GM18526 (cell line): ENCODE results near the gene MDM2.

Experiments
- POLR2A ChIP-seq: IDR thresholded peaks from 3 replicates; pipeline ENCODE4 v1.6.1; 2011; ENCODE audit not compliant: insufficient read length; ENCODE audit errors: extremely low read depth

The MDM2 gene

DNA sequence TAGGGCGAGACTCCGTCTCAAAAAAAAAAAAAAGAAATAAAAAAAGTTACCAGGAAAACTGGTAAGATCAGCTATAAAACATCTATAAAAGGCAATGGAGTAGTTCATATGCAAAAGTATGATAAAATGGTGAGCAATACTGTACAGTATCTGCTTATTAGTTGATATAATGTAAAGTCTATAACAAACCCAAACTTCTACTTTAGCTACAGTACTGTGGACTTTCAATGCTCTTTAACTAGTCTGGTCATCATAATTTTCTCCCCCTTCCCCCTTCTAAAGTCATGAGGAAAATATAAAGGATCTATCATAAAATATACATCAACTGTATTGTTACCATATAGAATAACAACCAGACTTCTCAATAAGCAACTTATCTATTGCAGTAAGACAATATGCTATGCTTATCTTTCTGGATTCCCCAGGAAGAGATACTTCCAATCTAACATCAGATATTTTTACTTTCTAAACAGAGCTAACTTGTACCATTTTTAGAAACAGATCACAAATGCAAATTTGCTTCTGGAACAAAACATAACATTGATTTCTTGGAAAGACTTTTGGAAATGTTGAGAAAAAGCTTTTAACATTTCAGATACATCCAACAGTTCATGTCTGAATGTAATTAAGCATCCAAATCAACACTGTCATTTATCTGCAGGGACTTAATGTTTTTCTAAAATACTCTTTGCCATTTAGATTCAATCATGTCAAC is 43.8 kb downstream of the MDM2 start:
- TF ChIP-seq POLR2A, result no peak

DNA sequence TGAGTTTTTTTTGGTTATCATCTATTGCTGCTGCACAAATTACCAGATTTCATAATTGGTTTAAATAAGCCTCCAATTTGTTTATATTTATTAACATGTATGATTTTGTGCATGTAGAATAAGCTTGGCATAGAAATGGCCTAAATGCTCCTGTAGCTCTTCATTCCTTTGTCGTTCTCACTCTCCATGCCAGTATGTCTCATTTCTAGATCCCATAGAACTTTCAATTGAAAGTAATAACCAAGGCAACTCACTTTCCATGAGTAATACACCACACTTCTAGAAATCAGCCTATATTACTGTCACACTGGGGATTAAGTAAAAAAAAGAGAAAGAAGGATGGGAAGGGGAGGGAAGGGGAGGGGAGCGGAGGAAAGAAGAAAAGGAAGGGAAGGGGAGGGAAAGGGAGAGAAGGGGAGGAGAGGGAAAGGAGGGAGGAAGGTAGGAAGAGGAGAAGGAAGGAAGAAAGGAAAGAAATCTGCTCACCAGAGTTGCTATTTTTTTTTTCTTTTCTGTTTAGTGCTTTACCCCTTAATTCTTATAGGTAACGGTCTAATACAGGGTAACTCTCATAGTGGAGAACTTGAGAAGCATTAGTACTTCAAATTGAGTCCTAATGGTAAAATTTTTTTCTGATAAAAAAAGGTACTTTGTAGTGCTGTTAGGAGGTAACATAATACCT is 45.6 kb downstream of the MDM2 start:
- TF ChIP-seq POLR2A, result no peak

DNA sequence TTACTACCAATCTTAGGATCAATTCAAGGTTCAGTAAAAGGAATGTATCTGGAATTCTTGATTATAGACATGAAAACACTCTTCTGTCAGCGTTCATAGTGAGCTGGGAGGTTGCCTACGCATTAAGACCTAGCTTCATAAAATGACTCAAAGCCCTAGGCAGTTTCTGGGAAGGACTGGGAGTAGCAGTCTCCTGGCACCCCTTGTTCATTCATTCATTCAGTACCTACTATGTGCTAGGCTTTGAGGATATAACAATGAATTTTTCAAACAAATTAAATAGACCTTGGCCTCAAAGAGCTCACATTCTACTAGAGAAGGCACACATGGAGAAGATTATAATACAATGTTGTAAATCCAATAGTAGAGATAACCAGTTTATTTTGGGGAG is 46.1 kb downstream of the MDM2 start:
- no peak for TF ChIP-seq POLR2A

DNA sequence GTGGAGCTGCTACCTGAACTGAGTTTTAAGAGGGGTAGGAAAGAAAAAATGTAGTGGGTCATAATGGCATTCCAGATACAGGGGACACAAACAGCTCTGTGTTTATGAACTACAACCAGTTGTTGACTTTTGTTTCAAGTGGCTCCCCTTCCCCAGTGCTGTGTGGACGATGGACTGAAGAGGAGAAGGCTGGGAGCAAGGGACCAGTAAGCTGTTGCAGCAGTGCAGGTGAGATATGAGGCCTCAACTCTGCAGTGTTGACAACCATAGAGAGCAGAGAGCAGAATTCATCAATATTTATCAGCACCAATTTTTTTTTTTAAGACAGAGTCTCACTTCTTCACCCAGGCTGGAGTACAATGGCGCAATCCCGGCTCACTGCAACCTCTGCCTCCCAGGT is 46.6 kb downstream of the MDM2 start:
- no peak for TF ChIP-seq POLR2A

DNA sequence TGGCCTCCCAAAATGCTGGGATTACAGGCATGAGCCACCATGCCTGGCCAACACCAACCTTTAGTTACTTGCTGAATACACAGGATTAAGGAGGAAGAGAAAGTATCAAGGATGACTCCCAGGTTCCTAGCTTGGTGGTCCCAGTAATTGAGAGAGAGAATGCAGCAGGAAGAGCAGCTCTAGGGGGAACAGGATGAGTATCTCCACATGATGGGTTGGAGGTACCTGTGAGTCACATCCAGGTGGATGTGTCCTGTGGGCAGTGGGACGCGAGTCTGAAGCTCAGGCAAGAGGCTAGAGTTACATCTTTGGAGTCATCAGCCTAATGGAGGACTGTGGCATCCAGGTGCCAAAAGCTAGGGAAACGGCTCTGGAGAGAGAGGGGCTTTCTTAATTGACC is 47.1 kb downstream of the MDM2 start:
- no peak for TF ChIP-seq POLR2A

DNA sequence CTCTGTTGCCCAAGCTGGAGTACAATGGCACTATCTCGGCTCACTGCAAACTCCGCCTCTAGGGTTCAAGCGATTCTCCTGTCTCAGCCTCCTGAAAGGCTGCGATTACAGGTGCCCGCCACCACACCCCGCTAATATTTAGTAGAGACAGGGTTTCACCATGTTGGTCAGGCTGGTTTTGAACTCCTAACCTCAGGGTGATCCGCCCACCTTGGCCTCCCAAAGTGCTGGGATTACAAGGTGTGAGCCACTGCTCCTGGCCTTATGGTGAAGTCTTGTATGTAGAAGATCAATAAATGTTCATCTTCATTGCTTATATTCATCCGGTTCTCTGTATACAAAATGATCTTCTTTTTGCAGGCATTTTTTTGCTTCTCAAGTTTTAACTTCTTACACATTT is 47.8 kb downstream of the MDM2 start:
- no peak for TF ChIP-seq POLR2A

DNA sequence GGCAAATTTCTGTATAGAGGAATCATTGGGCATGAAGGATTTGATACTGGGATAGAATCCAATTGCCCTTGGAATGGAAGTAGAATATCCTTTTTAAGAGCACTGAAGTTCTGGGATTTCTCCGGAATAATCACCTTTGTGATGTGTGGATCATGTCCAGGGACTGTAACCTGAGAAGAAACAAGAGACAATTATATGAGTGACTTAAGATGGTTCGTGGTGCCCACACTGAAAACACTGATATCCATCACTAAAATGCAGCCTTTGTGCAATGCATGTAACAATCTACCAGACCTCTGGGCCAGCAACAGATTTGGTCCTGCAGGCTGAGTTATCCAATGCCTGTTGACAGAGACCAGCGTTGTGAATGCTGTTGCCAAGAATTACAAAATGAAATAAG is 48.5 kb downstream of the MDM2 start:
- no peak for TF ChIP-seq POLR2A

DNA sequence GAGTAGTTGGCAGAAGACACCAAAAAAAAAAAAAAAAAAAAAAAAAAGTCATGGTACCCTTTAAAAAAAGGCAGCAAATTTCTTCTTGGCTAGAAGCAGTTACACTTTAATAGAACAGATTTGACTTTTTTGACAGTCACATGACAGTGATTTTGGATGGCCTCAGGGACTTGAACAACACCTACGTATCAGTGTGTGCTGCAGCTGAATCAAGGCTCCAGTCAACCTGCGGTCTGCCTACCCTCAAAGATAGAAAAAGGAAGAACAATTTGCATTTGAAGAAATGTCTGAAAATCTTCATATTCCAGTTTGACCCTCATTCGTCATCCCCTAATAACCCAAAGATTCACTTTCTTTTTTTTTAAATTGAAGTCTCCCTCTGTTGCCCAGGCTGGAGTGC is 53.9 kb downstream of the MDM2 start:
- no peak for TF ChIP-seq POLR2A

DNA sequence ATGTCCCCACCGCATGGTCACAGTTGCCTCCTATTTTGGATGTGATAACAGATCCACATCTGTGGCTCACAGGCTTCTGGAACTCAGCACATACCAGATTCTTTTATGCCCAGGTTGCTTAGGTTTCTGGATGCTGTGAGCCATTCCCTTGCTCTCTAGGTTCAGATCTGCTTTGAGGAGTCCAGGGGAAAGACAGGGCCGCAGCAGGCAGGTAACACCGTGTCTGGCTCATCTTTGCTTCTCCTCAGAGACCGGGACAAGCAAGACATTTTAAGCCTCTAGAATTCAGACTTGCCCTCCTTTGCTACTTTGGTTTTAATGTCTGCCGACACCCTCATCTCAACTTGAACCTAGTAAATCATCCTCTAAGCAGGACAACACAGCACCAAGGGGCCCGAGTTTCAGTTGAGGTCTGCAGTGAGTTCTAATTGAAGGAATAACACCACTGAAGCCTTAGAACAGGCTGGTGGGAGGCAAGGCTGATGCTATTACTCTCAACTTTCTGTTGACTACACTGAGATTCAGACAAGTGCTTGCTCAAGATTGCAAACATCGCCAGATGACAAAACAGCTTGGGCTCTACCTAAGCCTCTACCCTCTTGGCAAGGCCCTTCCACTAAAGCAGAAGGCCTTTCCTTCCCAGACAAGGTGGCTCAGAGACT is 55.3 kb downstream of the MDM2 start:
- no peak for TF ChIP-seq POLR2A

DNA sequence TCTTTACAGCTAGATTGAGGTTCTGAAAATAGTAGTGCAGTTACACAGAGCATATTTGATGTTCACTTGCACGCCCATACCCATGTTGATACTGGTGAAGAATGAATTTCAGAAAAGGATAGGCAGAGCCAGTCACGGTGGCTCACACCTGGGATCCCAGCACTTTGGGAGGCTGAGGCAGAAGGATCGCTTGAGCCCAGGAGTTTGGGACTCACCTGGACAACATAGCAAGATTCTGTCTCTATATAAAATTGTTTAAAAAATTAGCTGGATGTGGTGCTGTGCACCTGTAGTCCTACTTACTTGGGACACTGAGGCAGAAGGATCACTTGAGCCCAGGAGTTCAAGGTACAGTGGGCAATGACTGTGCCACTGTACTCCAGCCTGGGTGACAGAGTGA is 56.6 kb downstream of the MDM2 start:
- no peak for TF ChIP-seq POLR2A

DNA sequence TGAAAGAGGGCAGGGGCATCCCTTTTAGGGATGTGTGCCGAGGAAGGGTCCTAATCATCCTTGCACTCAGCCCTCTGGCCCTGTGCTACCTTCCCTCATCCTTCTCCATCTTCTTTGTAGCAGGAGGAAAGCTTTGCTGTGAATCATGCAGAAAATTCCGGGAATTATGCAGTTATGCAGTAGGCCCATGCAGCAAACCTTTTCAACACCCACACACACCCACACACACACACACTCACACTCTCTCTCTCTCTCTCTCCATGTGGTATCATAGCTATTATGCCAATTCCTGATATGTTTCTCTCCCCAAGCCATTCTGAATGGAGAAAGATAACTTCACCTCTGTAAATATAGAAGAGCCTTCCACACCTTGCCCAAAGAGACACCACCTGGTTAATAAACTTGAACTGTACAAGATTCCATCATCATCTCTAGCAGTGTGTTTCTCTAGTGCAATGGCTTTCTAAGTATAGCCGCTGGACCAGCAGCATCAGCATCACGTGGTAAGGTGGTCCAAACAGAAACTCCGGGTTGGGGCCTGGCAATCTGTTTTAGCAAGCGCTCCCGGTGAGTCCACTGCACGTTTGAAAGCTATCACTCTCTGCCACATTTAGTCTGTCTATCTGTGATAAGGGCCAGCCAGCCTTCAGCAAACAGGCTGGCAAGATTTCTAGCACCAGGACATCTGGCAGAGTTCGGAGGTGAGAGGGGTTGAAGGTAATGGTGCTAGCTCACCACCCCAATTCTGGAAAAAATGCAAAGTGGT is 57.6 kb downstream of the MDM2 start:
- no peak for TF ChIP-seq POLR2A

DNA sequence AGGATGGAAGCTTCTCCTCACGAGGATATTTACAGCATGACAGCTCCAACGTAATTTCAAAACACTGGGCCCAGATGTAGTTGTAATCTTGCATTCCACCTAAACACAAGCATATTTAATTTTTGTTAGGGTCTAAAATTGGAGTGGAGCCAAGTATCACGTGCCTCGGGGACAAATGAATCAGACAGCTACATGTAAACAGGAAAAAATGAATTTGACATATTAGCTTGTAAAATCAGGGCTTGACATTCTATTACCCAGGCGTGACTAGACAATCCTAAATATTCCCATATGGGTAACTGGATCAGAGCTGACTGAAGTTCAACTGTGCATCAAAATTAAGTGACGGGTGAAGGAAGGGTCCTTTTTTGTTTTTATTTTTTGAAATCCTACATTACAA is 59.0 kb downstream of the MDM2 start:
- TF ChIP-seq POLR2A, result no peak

DNA sequence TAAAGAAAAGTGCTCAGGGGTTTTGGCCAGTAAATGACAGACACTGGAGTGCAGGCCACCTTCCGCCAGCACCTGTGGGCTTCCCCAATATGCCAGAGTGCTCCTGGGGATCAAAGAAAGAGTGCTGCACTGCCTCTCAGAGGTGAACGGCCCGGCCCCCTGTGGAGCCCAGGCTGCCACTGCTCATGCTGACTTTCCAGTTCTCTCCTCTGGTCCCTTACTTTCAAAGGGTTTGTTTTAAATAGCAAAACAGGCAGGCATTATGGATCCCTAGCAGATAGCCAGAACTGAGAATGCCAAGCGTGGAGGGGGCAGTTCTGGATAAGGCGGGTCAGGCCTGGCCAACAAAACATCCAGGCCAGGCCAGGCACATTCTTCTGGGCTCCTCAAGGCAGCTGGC is 59.6 kb downstream of the MDM2 start:
- TF ChIP-seq POLR2A, result no peak

DNA sequence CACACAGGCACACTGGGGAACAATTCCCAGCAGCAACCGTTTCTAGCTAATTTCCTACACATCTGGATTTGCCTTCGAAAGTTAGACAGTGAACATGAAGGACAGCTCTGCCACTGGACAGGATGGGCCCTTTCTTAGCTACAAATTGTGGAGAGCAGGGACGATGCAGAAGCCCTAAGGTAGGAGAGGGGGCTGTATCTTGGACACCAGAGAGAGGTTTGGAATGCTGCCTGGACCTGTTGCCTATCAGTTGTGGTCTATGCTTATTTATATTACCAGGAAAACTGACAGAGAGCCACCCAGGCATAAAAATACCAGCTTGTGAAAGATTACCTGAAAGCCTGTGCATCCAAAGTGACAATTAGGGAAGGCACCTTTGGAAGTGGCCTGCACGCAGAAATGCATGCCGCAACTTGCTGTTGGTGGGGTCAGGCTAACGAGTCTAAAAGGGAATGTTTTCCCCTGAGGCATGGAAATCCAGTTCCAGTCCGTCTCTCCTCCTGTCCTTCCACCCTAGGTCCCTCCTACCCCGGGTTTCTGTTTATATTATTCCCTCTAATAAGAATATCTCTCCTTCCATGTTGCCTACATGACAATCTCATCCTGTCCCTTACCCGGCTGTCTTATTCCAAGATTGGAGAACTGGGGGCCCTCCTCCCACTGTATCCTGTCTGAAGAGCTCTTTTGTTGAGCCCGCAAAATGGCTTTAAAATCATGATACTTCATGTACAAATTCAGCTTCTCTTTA is 60.2 kb downstream of the MDM2 start:
- TF ChIP-seq POLR2A, result no peak

DNA sequence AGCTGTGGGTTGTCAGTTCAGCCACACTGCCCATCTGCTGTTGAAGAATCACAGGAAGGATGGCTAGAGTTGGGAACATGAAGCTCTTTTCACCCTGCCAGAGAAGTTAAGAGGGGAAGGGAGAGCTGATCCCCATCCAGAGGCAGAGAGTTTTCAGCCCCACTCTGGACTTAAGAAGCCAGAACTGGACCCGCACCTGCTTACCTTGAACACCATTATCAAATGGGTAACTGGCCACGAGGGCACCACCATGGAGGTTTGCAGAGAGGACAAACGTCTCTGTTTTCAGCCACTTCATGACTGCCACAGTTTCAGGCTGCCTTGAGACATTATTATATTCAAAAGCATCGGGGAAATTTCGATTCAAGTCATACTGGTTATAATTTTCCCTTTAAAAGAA is 62.0 kb downstream of the MDM2 start:
- no peak for TF ChIP-seq POLR2A
